ENCODE measurements around the gene BAZ2B.
"Not testable (repeated sequence)": the region's sequence is repeated elsewhere in the genome, so short reads cannot be mapped to it uniquely, and the experiment has no call there.

- TF ChIP-seq CTCF (conservative IDR thresholded peaks at IDR 0.05); EZH2 (IDR thresholded peaks at IDR 0.05; ENCODE audit: low read depth): not testable (repeated sequence)
These were observed 9.3 kb upstream of the BAZ2B start for GRCh38 chr2:159625628-159626027.

All from PC-9 (cell line).